HepG2 (cell line): ENCODE results near the gene PYGB. TPM values are rescaled to one million over a fixed set of nuclear protein-coding genes. Genes with fewer than 3 reads are reported as not detected.

Experiments
- BRCA1 ChIP-seq: sonication (generic); formaldehyde crosslinking; IDR thresholded peaks from 2 replicates; pipeline ENCODE4 v1.4.0; 2020; ENCODE audit warnings: missing genetic modification reagents
- CBX1 ChIP-seq: IDR thresholded peaks from one replicate; pipeline ENCODE4 v1.6.1; 2016; ENCODE audit warnings: antibody characterized with exemption, low read depth
- CEBPZ ChIP-seq: IDR thresholded peaks from 2 replicates; pipeline ENCODE4 v1.6.1; 2012; ENCODE audit warnings: low read length, improper control_type of control experiment
- CHCHD3 ChIP-seq: sonication (generic); formaldehyde crosslinking; IDR thresholded peaks from 2 replicates; pipeline ENCODE4 v1.8.0; 2022; ENCODE audit warnings: mild to moderate bottlenecking, missing genetic modification reagents, moderate library complexity
- FLYWCH1 ChIP-seq: sonication (generic); formaldehyde crosslinking; IDR thresholded peaks from 2 replicates; pipeline ENCODE4 v1.8.1; 2023; ENCODE audit warnings: mild to moderate bottlenecking, missing genetic modification reagents
- GABPB1 ChIP-seq: IDR thresholded peaks from 2 replicates; pipeline ENCODE4 v1.6.1; 2016; ENCODE audit warnings: mild to moderate bottlenecking, missing genetic modification reagents, moderate library complexity, missing compliant biosample characterization
- HES4 ChIP-seq: sonication (generic); formaldehyde crosslinking; IDR thresholded peaks from 2 replicates; pipeline ENCODE4 v1.9.0; 2021; ENCODE audit warnings: mild to moderate bottlenecking, missing genetic modification reagents, borderline replicate concordance
- KIAA2018 ChIP-seq: sonication (generic); formaldehyde crosslinking; IDR thresholded peaks from 2 replicates; pipeline ENCODE4 v1.5.0; 2020; ENCODE audit warnings: mild to moderate bottlenecking, missing genetic modification reagents, borderline replicate concordance
- PTBP1 ChIP-seq: fragments of 200-400 bp; formaldehyde crosslinking; IDR thresholded peaks from 2 replicates; pipeline ENCODE4 v1.6.1; 2018; ENCODE audit warnings: low read length, low read depth; ENCODE audit not compliant: poor library complexity, severe bottlenecking
- SYNCRIP ChIP-seq: fragments of 200-400 bp; formaldehyde crosslinking; IDR thresholded peaks from 2 replicates; pipeline ENCODE4 v1.6.1; 2018; ENCODE audit warnings: mild to moderate bottlenecking, low read depth, low read length; ENCODE audit not compliant: insufficient read depth
- ZBTB25 ChIP-seq: IDR thresholded peaks from 2 replicates; pipeline ENCODE4 v1.6.1; 2018; ENCODE audit warnings: missing genetic modification reagents
- ZBTB39 ChIP-seq: sonication (generic); formaldehyde crosslinking; IDR thresholded peaks from 2 replicates; pipeline ENCODE4 v1.5.0; 2020; ENCODE audit warnings: missing genetic modification reagents
- ZNF383 ChIP-seq: sonication (generic); formaldehyde crosslinking; IDR thresholded peaks from 2 replicates; pipeline ENCODE4 v1.4.0; 2020; ENCODE audit warnings: missing genetic modification reagents, mild to moderate bottlenecking, borderline replicate concordance
- ZNF557 ChIP-seq: sonication (generic); formaldehyde crosslinking; IDR thresholded peaks from 2 replicates; pipeline ENCODE4 v1.4.0; 2020; ENCODE audit warnings: missing genetic modification reagents
- polyA plus RNA-seq, 8 experiments: library from polyadenylated mRNA; depleted of rRNA in 3 of 8; stranded (reverse) in 7 of 8; unstranded in 1 of 8; fragments of >200 nt; fragmentation: Illumina TruSeq in 4 of 8; extraction: Trizol in 4 of 8; gene quantifications; 2 replicates each; pipeline versions ENCODE4 v1.2.1 to v1.2.3, GENCODE V29; 2011 to 2016; ENCODE audit warnings: low read depth in 4 of 8, missing spikeins in 1 of 8, mixed read lengths in 1 of 8; ENCODE audit not compliant: insufficient read depth in 1 of 8
- total RNA-seq, 5 experiments: library from RNA; depleted of rRNA; stranded (reverse); fragments of >200 nt; fragmentation: Illumina TruSeq; extraction: Trizol; gene quantifications; 2 replicates each; pipeline ENCODE4 v1.2.3, GENCODE V29; 2016; ENCODE audit warnings: low read depth in 1 of 5

PYGB gene
- total and polyA plus RNA-seq, 2 of the 13 experiments (the other 11 are each of a cell fraction or from before 2014, with no cell fraction given) = 24.2 to 86.3 TPM

GRCh38 chr20:25227317-25227831 lies 20.5 kb upstream of the PYGB start (continued):
- TF ChIP-seq ZBTB39 (CRISPR knock-in tag) (no peak), PTBP1 (no peak), BRCA1 (CRISPR knock-in tag) (no peak), ZBTB25 (CRISPR knock-in tag) (no peak), HES4 (CRISPR knock-in tag) (no peak), GABPB1 (CRISPR knock-in tag) (0 out of 2 replicates have a peak, but pooled peaks have one; percentile 1), CHCHD3 (CRISPR knock-in tag) (no peak), SYNCRIP (no peak), FLYWCH1 (no peak), ZNF557 (no peak), CEBPZ (no peak), CBX1 (no peak), KIAA2018 (CRISPR knock-in tag) (no peak), ZNF383 (peak; percentile 40; the same call in 1 of the 2 replicates)
